Measurements from ENCODE around the gene NFATC2.

GRCh38 chr20:51401496-51401895, 141.0 kb downstream of the NFATC2 start:
- TF ChIP-seq CTCF (IDR thresholded peaks at IDR 0.05) (no peak), POLR2A (IDR thresholded peaks at IDR 0.05) (no peak), POLR2AphosphoS5 (IDR thresholded peaks at IDR 0.05) (no peak)

All from breast epithelium (tissue), 3 donors.